Hypothalamus (tissue), 51 donors: ENCODE results near the gene AURKB.

Experiments
- DNase-seq, 51 donors: peaks; one replicate each; lab custom pipeline; 2025; lab: John Stamatoyannopoulos, UW

AURKB gene

DNA sequence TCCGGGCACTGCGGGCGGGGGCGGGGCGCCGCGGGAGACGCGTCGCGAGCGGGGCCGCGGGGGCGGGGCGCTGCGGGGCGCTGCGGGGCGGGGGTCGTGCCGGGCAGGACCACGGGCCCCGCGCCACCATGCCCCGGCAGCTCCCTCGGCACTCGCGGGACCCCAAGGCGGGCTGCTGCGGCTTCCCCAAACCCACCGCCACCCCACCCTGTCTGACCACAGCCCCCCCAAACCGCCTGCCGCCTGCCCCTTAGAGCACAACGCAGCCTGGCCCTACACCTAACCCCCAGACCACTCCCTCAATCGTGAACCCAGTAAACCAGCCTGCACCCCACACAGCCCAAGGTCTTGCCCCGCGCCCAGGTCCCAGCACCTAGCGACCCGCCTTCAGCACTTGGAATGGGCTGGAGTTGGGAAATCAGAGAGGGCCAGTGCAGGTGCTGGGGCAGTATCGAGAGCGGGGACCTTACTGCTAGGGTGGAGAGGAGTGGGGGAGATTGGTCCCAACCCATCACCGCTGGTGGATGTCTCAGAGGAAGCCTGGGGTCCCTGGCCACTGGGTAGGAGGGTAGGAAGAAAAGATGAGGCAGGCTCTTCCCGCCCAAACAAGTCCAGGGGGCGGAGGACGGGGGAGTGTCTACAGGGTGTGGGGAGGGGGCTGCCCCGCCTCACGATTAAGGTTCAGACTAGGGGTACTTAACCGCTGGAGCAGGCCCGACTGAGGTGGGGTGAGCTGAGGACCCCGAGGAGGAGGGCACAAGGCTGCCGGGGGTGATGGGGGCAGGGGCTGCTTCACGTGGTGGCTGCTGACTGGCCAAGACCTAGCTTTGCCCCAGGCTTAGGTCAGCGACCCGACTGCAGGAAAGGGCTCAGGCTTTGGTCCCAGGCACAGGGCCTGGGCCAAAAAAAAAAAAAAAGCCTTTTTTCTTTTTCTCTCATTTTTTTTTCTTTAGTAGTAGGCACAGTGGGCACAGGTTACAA is 47.1 kb downstream of the AURKB start:
- DNase-seq = peak in 12 of 51 donors; percentile 28 to 65 (median 54)

- DNase-seq = peak in 45 of 51 donors; percentile 18 to 89 (median 70)
Measured at GRCh38 chr17:8162233-8162996, 48.0 kb downstream of the AURKB start, which contains the start of gene VAMP2. Gene VAMP2, minus strand, starts transcription at chr17:8162948. Its CDS starts 69 bp downstream, at chr17:8162879.

DNA sequence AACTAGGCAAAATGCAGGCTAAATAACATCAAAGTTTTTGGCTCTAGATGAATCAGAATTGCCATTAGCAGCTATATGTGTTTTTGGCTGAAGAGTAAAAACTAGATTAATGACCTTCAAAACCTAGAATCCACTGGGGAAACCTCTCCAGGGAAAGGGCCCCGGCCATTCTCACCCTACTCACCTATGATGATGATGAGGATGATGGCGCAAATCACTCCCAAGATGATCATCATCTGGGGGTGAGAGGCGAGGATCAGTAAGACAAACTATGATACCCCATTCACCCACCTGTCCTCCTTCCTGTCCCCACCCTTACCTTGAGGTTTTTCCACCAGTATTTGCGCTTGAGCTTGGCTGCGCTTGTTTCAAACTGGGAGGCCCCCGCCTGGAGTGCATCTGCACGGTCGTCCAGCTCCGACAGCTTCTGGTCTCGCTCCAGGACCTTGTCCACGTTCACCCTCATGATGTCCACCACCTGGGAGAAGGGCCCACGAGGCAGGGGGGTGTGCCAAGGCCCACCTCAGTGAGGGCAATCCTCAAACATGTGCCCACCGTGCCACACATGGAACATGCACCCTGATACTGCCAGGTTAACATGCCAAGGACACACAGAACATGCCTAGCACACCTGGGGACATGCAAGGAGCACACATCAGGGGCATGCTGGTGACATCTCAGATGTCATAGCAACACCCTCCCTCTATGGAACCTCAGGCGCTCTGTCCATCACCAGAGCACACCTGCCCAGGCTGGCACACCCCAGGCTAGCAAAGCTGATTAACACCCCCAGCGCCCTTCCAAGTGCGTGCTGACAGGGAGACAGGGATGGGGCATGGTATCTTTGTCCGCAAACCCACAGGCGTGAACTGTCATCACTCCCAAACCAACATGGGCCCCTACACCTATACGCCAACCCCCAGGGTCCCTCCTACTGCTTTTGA is 48.8 kb downstream of the AURKB start:
- no peak for DNase-seq

DNA sequence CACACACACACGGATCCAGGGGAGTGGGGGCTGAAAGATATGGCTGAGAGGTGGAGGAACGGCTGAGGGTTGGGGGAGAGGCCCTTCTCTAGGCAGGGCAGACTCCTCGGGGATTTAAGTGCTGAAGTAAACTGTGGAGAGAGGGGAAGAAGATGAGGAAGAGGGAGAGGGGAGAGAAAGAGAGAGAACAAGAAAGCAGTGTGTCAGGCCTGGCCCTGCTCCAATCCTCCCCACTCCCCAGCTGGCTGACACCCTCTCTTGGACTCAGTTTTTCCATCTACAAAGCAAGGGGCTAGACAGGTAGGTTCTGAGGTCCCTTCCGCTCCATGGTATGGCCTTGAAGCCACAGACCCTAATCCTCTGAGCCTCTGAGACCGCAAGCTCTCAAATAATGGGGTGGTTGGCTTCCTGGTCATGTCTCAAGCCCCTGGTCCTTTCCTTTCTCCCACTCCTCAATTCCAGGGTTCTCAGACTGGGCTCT is 49.6 kb downstream of the AURKB start:
- DNase-seq = peak in 1 of 51 donors; percentile 12

DNA sequence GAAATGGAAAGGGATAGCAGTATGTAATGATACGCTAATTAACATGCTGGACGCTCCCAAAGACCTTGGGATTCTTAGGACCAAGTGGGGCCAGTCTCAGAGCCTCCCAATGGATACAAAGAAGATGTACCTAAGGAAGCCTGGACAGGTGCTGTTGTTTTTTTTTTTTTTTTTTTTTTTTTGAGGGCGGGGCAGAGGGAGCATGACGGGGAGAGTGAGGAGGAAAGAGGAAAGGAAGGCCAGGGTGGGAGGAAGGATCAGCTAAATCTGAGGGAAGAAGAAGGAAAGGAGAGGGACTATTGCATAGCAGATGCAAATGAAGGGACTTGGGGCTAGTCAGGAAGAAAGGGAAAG is 50.2 kb downstream of the AURKB start:
- no peak for DNase-seq

DNA sequence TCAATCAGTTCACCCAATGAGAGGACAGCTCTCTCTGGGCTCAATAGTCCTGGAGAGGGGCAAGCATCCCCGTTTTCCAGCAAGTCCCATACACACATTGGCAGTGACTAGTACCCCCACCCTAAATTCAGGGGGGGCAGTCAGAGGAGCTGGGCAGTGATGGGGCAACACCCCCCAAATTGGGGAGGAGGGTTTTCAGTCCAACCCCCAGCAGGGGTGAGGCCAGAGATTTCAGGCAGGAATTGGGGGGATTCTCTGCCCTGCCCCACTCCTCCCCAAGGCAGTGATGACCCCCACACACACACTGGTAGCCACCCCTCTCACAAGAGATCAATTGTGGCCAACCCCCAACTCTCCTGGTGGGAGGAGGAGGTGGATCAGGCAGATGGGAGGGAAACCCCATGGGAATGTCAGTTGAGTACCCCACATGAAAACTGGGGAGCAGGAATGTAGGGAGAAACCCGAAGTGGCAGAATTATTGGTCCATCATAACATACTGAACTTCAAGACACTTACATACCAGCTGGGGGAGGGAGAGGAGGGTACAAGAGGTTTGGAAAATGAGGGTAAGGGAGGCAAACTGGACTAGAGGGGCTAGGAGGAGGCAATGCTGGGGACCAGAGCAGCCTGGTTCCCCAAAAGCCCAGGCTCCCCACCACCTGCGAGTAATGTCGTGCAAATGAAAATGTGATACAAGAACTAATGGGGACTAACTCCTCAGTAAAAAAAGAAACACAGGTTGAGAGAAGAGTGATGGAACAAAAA is 50.7 kb downstream of the AURKB start:
- DNase-seq = no peak

DNA sequence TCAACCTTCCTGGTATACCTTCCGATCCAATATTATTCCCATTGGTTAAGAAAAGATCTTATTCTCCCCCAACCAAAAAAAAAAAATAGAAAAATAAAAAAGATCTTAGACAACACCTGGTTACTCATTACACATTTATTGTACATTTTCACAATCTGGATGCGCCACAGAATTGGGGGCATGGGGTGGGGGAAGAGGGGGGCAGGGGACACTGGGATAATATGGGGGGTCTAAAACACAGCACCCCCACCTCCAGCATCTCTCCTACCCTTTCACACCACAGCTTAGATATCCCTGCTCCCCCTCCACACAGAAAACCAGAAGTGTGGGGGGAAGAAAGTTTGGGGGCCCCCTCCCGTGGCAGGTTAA is 51.4 kb downstream of the AURKB start:
- DNase-seq = no peak

DNA sequence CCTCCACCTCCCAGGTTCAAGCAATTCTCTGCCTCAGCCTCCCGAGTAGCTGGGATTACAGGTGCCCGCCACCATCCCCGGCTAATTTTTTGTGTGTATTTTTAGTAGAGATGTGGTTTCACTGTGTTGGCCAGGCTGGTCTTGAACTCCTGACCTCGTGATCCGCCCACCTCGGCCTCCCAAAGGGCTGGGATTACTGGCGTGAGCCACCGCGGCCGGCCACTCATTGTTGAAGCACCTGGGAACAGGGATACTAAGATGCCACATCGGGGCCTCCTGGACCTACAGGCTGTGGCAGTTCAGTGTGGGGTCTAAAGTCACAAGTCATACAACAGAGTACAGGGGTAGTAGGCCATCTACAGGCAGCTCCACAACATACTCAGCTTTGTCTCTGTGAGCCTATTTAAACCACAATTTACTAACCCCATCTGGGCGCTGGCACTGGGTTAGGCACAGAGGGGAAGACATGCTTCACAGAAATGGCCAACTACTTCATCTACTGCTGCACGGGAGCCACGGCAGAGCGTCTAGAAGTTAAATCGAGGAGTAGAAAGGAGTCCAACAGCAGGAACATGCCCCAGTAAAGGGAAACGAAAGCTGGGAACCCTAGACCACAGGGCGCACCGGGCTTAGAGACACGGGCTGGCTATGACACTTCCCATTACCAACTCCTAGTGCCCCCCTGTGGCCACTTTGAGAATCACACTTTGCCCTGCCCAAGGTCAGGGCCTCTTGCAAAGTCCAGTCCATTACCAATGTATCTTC is 51.9 kb downstream of the AURKB start:
- DNase-seq = peak; percentile 18 to 94 (median 79)

- peak; percentile 93 to 100 (median 99) for DNase-seq
Measured at GRCh38 chr17:8156246-8156992, 54.0 kb downstream of the AURKB start.

DNA sequence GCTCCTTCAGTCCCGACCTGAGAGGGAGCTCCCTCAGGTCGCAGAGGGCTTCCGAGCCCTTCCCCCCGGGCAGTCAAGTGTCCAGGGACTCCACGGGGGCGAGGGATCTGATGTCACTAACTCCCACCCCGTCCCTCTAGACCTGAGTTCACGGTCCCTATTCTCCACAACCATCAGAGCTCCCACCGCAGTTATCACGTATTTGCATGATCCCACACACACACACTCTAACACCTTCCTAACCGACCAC is 54.5 kb downstream of the AURKB start:
- DNase-seq = peak in 3 of 51 donors; percentile 38 to 59 (median 40)

DNA sequence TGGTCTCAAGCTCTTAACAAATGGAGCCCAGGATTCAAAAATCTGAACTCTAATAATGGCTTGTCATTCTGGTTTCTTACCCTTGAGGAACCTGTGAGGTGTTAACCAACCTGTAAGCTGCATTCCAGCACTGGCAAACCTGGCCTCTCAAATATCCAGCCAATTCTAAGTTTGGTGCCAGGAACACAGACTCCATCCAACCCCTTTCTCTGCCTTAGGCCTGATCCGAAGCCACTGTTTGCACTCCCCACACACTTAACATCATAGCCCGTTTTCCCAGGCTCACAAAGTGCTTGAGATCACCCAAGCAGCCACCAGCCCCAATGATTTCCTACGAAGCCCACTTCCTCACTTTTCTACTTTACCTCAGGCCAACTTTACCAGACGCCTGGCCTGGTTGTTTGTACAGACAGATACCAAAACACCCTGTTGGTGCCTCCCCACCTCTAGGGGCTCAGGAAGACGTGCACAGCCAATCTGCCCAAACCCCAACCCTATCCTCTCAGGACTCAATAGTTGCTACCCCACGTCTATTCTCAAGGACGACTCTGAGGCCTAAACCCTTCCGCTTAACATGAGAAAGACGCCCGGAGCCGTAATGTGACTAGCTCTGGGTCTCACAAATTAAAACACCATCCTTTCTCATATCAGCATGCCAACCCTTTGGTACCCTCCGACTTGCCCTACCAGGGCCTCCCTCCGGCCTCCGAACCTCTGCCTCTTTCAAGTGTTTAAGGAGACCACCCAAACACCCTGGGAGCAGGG is 55.0 kb downstream of the AURKB start:
- peak in 1 of 51 donors; percentile 71 for DNase-seq
